Type B pancreatic cell (in vitro differentiated cells): ENCODE measurements around the gene PREPL. TPM values are rescaled to one million over a fixed set of nuclear protein-coding genes. Genes with fewer than 3 reads are reported as not detected.
"Not testable (repeated sequence)": the region's sequence is repeated elsewhere in the genome, so short reads cannot be mapped to it uniquely, and the experiment has no call there.

Experiments
- DNase-seq: peaks from one replicate; pipeline ENCODE4 v3.0.0; 2021; ENCODE audit warnings: mixed read lengths; ENCODE audit not compliant: unreplicated experiment; ENCODE audit errors: extremely low spot score
- H3K27ac Mint-ChIP-seq: 2 replicates; pipeline ENCODE4 v1.8.0; 2021; ENCODE audit warnings: mild to moderate bottlenecking, mixed read lengths
- H3K27me3 Mint-ChIP-seq: 2 replicates; pipeline ENCODE4 v1.8.0; 2021; ENCODE audit warnings: mixed read lengths
- H3K36me3 Mint-ChIP-seq: 2 replicates; pipeline ENCODE4 v1.8.0; 2021; ENCODE audit warnings: mixed read lengths
- H3K4me1 Mint-ChIP-seq: one replicate; pipeline ENCODE4 v1.8.0; 2021; ENCODE audit warnings: mixed read lengths; ENCODE audit not compliant: unreplicated experiment
- H3K4me3 Mint-ChIP-seq: 2 replicates; pipeline ENCODE4 v1.8.0; 2021; ENCODE audit warnings: mild to moderate bottlenecking, mixed read lengths
- H3K9me3 Mint-ChIP-seq: 2 replicates; pipeline ENCODE4 v1.8.0; 2021; ENCODE audit warnings: mixed read lengths
- CTCF ChIP-seq: fragments of 200-600 bp; sonication (generic); conservative IDR thresholded peaks from 2 replicates; pipeline ENCODE4 v1.5.0; 2021; ENCODE audit warnings: antibody characterized with exemption, mild to moderate bottlenecking
- total RNA-seq: library from RNA; stranded (reverse); gene quantifications from 2 replicates; pipeline ENCODE4 v1.2.1, GENCODE V29; 2021; ENCODE audit warnings: low replicate concordance

The PREPL gene
- total RNA-seq, 1 donor from 2014 or later, result 42.0 TPM

DNA sequence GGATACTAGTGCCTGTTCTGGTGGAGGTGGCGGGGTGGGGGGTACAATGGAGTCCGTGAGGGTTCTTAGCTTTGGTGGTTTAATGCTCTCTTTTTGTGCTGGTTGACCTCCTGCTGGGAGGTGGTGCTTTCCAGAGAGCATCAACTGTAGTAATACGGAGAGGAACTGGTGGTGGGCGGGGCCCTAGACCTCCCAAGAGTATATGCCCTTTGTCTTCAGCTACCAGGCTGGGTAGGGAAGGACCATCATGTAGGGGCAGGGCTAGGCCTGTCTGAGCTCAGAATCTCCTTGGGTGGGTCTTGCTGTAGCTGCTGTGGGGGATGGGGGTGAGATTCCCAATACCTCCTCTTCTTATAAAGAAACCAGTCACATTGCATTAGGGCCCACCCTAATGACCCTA is 27.6 kb upstream of the PREPL start:
- no peak for DNase-seq
- Mint-ChIP-seq H3K36me3 (peaks cover 10% of the 10 kb centered on the region), H3K27ac (no peak overlapping the region), H3K27me3 (no peaks in the 10 kb centered on the region), H3K4me3 (no peak overlapping the region), H3K4me1 (no peaks in the 10 kb centered on the region), H3K9me3 (no peaks in the 10 kb centered on the region)
- no peak for TF ChIP-seq CTCF

DNA sequence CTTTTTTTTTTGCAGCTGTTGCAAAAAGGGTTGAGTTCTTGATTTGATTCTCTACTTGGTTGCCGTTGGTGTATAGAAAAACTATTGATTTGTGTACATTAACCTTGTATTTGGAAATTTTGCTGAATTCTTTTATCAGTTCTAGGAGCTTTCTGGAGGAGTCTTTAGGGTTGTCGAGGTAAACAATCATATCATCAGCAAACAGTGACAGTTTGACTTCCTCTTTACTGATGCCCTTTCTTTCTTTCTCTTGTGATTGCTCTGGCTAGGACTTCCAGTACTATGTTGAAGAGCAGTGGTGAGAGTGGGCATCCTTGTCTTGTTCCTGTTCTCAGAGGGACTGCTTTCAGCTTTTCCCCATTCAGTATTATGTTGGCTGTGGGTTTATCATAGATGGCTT is 23.9 kb upstream of the PREPL start:
- not testable (repeated sequence) for H3K27ac Mint-ChIP-seq, H3K4me1 Mint-ChIP-seq, H3K9me3 Mint-ChIP-seq, H3K4me3 Mint-ChIP-seq, H3K27me3 Mint-ChIP-seq, DNase-seq
- peaks cover 13% of the 10 kb centered on the region for H3K36me3 Mint-ChIP-seq

GRCh38 chr2:44377486-44377885 is 16.2 kb upstream of the PREPL start:
- Mint-ChIP-seq H3K27me3 (no peaks in the 10 kb centered on the region), H3K4me3 (no peak overlapping the region), H3K27ac (no peak overlapping the region), H3K4me1 (no peaks in the 10 kb centered on the region), H3K9me3 (no peaks in the 10 kb centered on the region), H3K36me3 (no peaks in the 10 kb centered on the region)
- no peak for DNase-seq
- TF ChIP-seq CTCF, result no peak

DNA sequence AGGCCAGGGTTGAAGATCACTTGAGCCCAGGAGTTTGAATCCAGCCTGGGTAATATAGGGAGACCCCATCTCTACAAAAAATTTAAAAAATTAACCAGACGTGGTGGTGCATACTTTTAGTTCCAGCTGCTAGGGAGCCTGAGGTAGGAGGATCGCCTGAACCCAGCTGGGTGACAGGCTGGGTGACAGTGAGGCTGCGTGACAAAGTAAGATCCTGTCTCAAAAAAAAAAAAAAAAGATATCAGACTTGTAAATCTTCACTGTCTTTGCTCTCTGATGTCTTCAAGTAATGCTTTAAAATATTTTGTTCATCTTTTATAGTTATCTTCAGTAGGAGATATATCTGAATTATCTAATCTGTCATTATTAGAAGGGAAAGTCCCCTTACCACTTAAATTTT is 11.0 kb upstream of the PREPL start:
- no peaks in the 10 kb centered on the region for H3K27me3 Mint-ChIP-seq
- no peak overlapping the region for H3K4me3 Mint-ChIP-seq
- no peak for DNase-seq
- H3K4me1 Mint-ChIP-seq, result no peaks in the 10 kb centered on the region
- no peak for TF ChIP-seq CTCF
- no peaks in the 10 kb centered on the region for H3K9me3 Mint-ChIP-seq
- H3K27ac Mint-ChIP-seq, result no peak overlapping the region
- H3K36me3 Mint-ChIP-seq, result no peaks in the 10 kb centered on the region

- Mint-ChIP-seq H3K27ac (no peak overlapping the region), H3K36me3 (no peaks in the 10 kb centered on the region), H3K4me1 (no peaks in the 10 kb centered on the region), H3K27me3 (no peaks in the 10 kb centered on the region), H3K9me3 (no peaks in the 10 kb centered on the region), H3K4me3 (no peak overlapping the region)
- no peak for TF ChIP-seq CTCF
- DNase-seq, result no peak
These were observed 10.2 kb upstream of the PREPL start for GRCh38 chr2:44371445-44371844.

DNA sequence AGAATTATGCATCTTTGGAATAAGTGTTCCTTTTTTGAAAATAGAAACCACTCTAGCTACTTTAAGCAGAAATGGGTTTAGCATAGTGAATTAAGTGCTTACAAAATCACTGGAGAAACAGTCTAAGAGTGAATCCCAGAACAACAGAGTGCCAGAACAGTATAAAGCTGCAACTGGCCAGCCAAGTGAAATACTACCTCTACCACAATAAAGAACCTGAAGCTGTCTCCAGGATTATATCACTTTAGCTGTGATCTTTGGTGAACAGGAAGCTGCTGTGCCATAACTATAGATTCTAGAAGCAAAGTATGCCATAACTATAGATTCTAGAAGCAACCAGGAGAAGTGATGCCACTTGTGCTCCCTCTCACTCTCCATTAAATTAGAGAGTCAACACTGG is 8.1 kb upstream of the PREPL start:
- Mint-ChIP-seq H3K36me3 (no peaks in the 10 kb centered on the region), H3K27ac (no peak overlapping the region), H3K4me3 (no peak overlapping the region), H3K27me3 (no peaks in the 10 kb centered on the region), H3K4me1 (no peaks in the 10 kb centered on the region), H3K9me3 (no peaks in the 10 kb centered on the region)
- no peak for TF ChIP-seq CTCF
- DNase-seq, result no peak
